GM18868 (cell line): ENCODE results near the gene CST8.

Source experiments
- ATAC-seq: cut with Tn5 transposase; IDR thresholded peaks from one replicate; pipeline ENCODE4 v1.9.1; 2021; ENCODE audit warnings: mild to moderate bottlenecking, moderate library complexity; ENCODE audit not compliant: unreplicated experiment

CST8 gene

GRCh38 chr20:23519556-23519955 is 28.6 kb downstream of the CST8 start:
- ATAC-seq: no peak

- no peak for ATAC-seq
These were observed 29.3 kb downstream of the CST8 start for GRCh38 chr20:23520185-23520584.

- ATAC-seq: no peak
These were observed 33.2 kb downstream of the CST8 start for GRCh38 chr20:23524146-23524545.

- ATAC-seq: no peak
These were observed 35.9 kb downstream of the CST8 start for GRCh38 chr20:23526850-23527249.

- ATAC-seq: no peak
These were observed 38.0 kb downstream of the CST8 start for GRCh38 chr20:23528867-23529431.

- no peak for ATAC-seq
These were observed 40.1 kb downstream of the CST8 start for GRCh38 chr20:23530937-23531567.

GRCh38 chr20:23532533-23532932 is 41.6 kb downstream of the CST8 start:
- no peak for ATAC-seq

- ATAC-seq: no peak
These were observed 42.2 kb downstream of the CST8 start for GRCh38 chr20:23533161-23533560.

GRCh38 chr20:23534801-23535593 is 44.1 kb downstream of the CST8 start:
- ATAC-seq: no peak

- ATAC-seq: no peak
These were observed 45.5 kb downstream of the CST8 start for GRCh38 chr20:23536328-23536974.

- ATAC-seq: no peak
These were observed 46.1 kb downstream of the CST8 start for GRCh38 chr20:23537030-23537429.

GRCh38 chr20:23540624-23541023 is 49.7 kb downstream of the CST8 start:
- ATAC-seq: no peak

GRCh38 chr20:23541330-23541729 is 50.4 kb downstream of the CST8 start:
- no peak for ATAC-seq

- ATAC-seq: no peak
These were observed 50.9 kb downstream of the CST8 start for GRCh38 chr20:23541776-23542175.

- ATAC-seq: no peak
These were observed 51.9 kb downstream of the CST8 start for GRCh38 chr20:23542801-23543200.

GRCh38 chr20:23544133-23544532 is 53.2 kb downstream of the CST8 start:
- no peak for ATAC-seq
